HCT116 (cell line): ENCODE results near the gene PPP1R1B. TPM values are rescaled to one million over a fixed set of nuclear protein-coding genes. Genes with fewer than 3 reads are reported as not detected.

Experiments
- ATAC-seq: fragments of 200-7000 bp; cut with Tn5 transposase; 2 replicates; pipeline ENCODE4 v1.9.1; 2020; ENCODE audit warnings: mild to moderate bottlenecking, moderate library complexity
- BruUV-seq: library from RNA; stranded (reverse); fragments of 400-500 nt; replicated peaks from 2 replicates; lab custom pipeline; 2021; lab: Mats Ljungman, UMichigan
- CTCF ChIA-PET: fragments of 300-600 bp; sonication (Branson Sonifier 250); formaldehyde crosslinking; loops from one replicate; lab custom pipeline; 2021; ENCODE audit warnings: antibody characterized with exemption; lab: Charles Lee
- POLR2A ChIA-PET: fragments of 300-600, 350-600 bp; sonication (Branson Sonifier 250); formaldehyde crosslinking; loops from one replicate; lab custom pipeline; 2021; ENCODE audit warnings: antibody characterized with exemption; lab: Charles Lee
- RAD21 ChIA-PET, 2 experiments: fragments of 300-600 bp; sonication (Branson Sonifier 250); formaldehyde crosslinking; loops; one replicate each; lab custom pipeline; 2023; ENCODE audit warnings: low total read pairs in 2 of 2; ENCODE audit not compliant: uncharacterized antibody in 2 of 2, unreplicated experiment in 2 of 2, low non-redundant PET in 1 of 2; lab: Charles Lee
- DNase-seq: peaks from one replicate; pipeline ENCODE4 v3.0.0-alpha.2; 2010; ENCODE audit warnings: low read depth, low spot score
- H2AFZ ChIP-seq: fragments of 200-600 bp; shearing (Covaris generic), sonication (generic); 2 replicates; pipeline ENCODE4 v1.6.1; 2017; ENCODE audit warnings: low read depth, mixed run types, mixed read lengths, antibody characterized with exemption, low read length; ENCODE audit not compliant: poor library complexity, severe bottlenecking
- H3K27ac ChIP-seq: 2 replicates; pipeline ENCODE4 v1.5.1; 2012; ENCODE audit warnings: low read depth, low read length
- H3K27me3 ChIP-seq: fragments of 200-600 bp; sonication (generic); 2 replicates; pipeline ENCODE4 v1.6.1; 2016; ENCODE audit warnings: mixed run types, low read length, mixed read lengths; ENCODE audit not compliant: insufficient read depth
- H3K36me3 ChIP-seq, 2 experiments: fragments of 200-500 bp in 1 of 2; fragments of 200-600 bp in 1 of 2; sonication (Bioruptor generic) in 1 of 2; sonication (generic) in 1 of 2; 2 replicates each; pipeline versions ENCODE4 v1.5.1 to v1.6.1; 2014 to 2016; ENCODE audit warnings: low read length in 2 of 2, inconsistent platforms in 1 of 2, mixed read lengths in 1 of 2, mixed run types in 1 of 2; ENCODE audit not compliant: insufficient read depth in 2 of 2, control insufficient read depth in 1 of 2
- H3K4me1 ChIP-seq, 2 experiments: fragments of 200-600 bp in 1 of 2; sonication (generic) in 1 of 2; 2 replicates each; pipeline versions ENCODE4 v1.5.1 to v1.6.1; 2012 to 2017; ENCODE audit warnings: low read length in 2 of 2, inconsistent platforms in 1 of 2, mild to moderate bottlenecking in 1 of 2, mixed read lengths in 1 of 2, mixed run types in 1 of 2, moderate library complexity in 1 of 2; ENCODE audit not compliant: insufficient read depth in 2 of 2, control insufficient read depth in 1 of 2
- H3K4me2 ChIP-seq: fragments of 200-600 bp; sonication (generic); 2 replicates; pipeline ENCODE4 v1.6.1; 2017; ENCODE audit warnings: mixed run types, low read length, mixed read lengths
- H3K4me3 ChIP-seq, 2 experiments: fragments of 200-600 bp in 1 of 2; sonication (generic) in 1 of 2; replicated peaks in 1 of 2; 2 replicates each; pipeline ENCODE4 v1.5.1; 2011 to 2016; ENCODE audit warnings: low read length in 2 of 2, control low read depth in 1 of 2, low read depth in 1 of 2, mild to moderate bottlenecking in 1 of 2, mixed read lengths in 1 of 2, mixed run types in 1 of 2
- H3K79me2 ChIP-seq: fragments of 200-600 bp; sonication (generic); 2 replicates; pipeline ENCODE4 v1.6.1; 2017; ENCODE audit warnings: mild to moderate bottlenecking, mixed run types, low read length, moderate library complexity, mixed read lengths; ENCODE audit not compliant: insufficient read depth
- H3K9ac ChIP-seq: fragments of 200-600 bp; sonication (generic); 2 replicates; pipeline ENCODE4 v1.6.1; 2016; ENCODE audit warnings: low read length, mixed read lengths
- H3K9me2 ChIP-seq: fragments of 200-600 bp; sonication (generic), shearing (Covaris generic); 2 replicates; pipeline ENCODE4 v1.6.1; 2017; ENCODE audit warnings: mixed run types, mild to moderate bottlenecking, moderate library complexity; ENCODE audit not compliant: insufficient read depth
- H3K9me3 ChIP-seq, 2 experiments: fragments of 200-500 bp in 1 of 2; fragments of 200-600 bp in 1 of 2; sonication (Bioruptor generic) in 1 of 2; sonication (generic) in 1 of 2; 2 replicates each; pipeline ENCODE4 v1.6.1; 2014 to 2017; ENCODE audit warnings: low read length in 2 of 2, mixed read lengths in 2 of 2, inconsistent platforms in 1 of 2, low read depth in 1 of 2, mild to moderate bottlenecking in 1 of 2, mixed run types in 1 of 2, moderate library complexity in 1 of 2; ENCODE audit not compliant: control insufficient read depth in 1 of 2, insufficient read depth in 1 of 2
- H4K20me1 ChIP-seq: fragments of 200-600 bp; sonication (generic), shearing (Covaris generic); 2 replicates; pipeline ENCODE4 v1.6.1; 2017; ENCODE audit warnings: mixed run types, mild to moderate bottlenecking, moderate library complexity; ENCODE audit not compliant: insufficient read depth
- ATF3 ChIP-seq: IDR thresholded peaks from 2 replicates; pipeline ENCODE4 v1.6.1; 2012
- CBX3 ChIP-seq: IDR thresholded peaks from 2 replicates; pipeline ENCODE4 v1.6.1; 2012; ENCODE audit warnings: low read depth
- CEBPB ChIP-seq: IDR thresholded peaks from 2 replicates; pipeline ENCODE4 v1.6.1; 2012; ENCODE audit warnings: low read depth
- EZH2 ChIP-seq: fragments of 200-600 bp; sonication (generic); IDR thresholded peaks from 2 replicates; pipeline ENCODE4 v1.6.1; 2017; ENCODE audit warnings: antibody characterized with exemption, mixed run types
- EZH2phosphoT487 ChIP-seq: fragments of 200-600 bp; IDR thresholded peaks from 2 replicates; pipeline ENCODE4 v1.6.1; 2018; ENCODE audit warnings: antibody characterized with exemption, borderline replicate concordance
- JUND ChIP-seq: IDR thresholded peaks from 2 replicates; pipeline ENCODE4 v1.6.1; 2012
- MAX ChIP-seq: IDR thresholded peaks from 2 replicates; pipeline ENCODE4 v1.6.1; 2012
- POLR2AphosphoS5 ChIP-seq: IDR thresholded peaks from 2 replicates; pipeline ENCODE4 v1.6.1; 2011; ENCODE audit warnings: mild to moderate bottlenecking, low read depth, low read length, moderate library complexity
- SIN3A ChIP-seq: IDR thresholded peaks from 2 replicates; pipeline ENCODE4 v1.6.1; 2012; ENCODE audit warnings: low read depth
- SP1 ChIP-seq: IDR thresholded peaks from 2 replicates; pipeline ENCODE4 v1.6.1; 2012; ENCODE audit warnings: low read depth
- SRF ChIP-seq: IDR thresholded peaks from 2 replicates; pipeline ENCODE4 v1.6.1; 2012; ENCODE audit warnings: low read depth
- ZNF274 ChIP-seq: fragments of 200-500 bp; sonication (Bioruptor generic); IDR thresholded peaks from 2 replicates; pipeline ENCODE4 v1.6.1; 2014; ENCODE audit warnings: mild to moderate bottlenecking, low read depth, low read length, inconsistent platforms
- intact Hi-C: fragments of 100-400 bp; cut with micrococcal nuclease; formaldehyde crosslinking; loops from 2 replicates; pipeline ENCODE4 v1.10.0; 2022
- total RNA-seq: library from RNA; stranded (reverse); gene quantifications from one replicate; pipeline ENCODE4 v1.2.1, GENCODE V29; 2021; ENCODE audit not compliant: unreplicated experiment
- TF ChIP-seq, protein P1 (sequence below): IDR thresholded peaks from 2 replicates; pipeline ENCODE4 v1.6.1; 2012; ENCODE audit warnings: low read depth

The PPP1R1B gene
- total RNA-seq, 1 experiment from 2014 or later, result 0.49 TPM

DNA sequence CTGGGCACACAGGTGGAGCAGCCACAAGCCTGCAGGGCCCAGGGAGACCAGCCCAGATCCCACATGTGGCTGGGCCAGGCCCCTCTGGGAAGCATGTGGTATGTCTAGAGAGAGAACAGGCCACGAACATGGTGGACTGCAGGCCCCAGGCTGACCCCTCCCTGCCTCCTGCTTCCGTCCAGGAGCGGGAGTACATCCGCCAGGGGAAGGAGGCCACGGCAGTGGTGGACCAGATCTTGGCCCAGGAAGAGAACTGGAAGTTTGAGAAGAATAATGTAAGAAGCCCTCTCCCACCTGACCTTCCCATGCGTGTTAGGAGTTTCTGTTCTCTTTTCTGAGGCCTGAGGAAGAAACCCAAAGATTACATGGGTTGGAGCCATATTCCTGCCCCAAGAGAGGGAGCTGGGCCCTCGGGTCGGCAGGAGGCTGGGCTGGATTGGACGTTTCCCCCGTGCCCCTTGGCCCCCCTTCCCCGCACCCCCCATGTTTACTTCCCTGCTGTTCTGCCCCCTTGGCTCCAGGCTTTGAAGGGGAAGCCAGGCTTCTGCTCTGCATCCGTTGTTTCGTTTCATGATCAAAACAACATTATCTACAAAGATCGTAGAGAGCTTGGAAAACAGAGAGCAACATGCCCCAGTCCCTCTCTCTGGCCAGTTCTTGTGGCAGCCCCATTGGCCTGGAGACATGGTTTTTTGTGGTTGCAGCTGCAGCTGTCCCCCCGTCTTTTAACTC, 32.7 kb downstream of the PPP1R1B start:
- Histone ChIP-seq H3K79me2 (no peaks in the 10 kb centered on the region), H3K4me2 (no peak overlapping the region), H3K27ac (no peak overlapping the region), H3K4me3 (no peak overlapping the region), H3K9me2 (no peaks in the 10 kb centered on the region), H3K9ac (no peak overlapping the region), H2AFZ (no peak overlapping the region), H3K36me3 (peaks cover 2 to 5% of the 10 kb centered on the region in 2 experiments; a peak in 2 of 4 replicates), H3K9me3 (no peaks in the 10 kb centered on the region), H3K4me1 (peaks cover 19 to 23% of the 10 kb centered on the region in 2 experiments), H3K27me3 (no peaks in the 10 kb centered on the region), H4K20me1 (no peaks in the 10 kb centered on the region)
- TF ChIP-seq JUND (no peak), MAX (no peak), ZNF274 (no peak), ATF3 (no peak), EZH2phosphoT487 (no peak), SIN3A (no peak), SP1 (no peak), SRF (no peak), CBX3 (no peak), EZH2 (no peak), CEBPB (no peak), POLR2AphosphoS5 (no peak)
- TF ChIP-seq, protein P1, sequence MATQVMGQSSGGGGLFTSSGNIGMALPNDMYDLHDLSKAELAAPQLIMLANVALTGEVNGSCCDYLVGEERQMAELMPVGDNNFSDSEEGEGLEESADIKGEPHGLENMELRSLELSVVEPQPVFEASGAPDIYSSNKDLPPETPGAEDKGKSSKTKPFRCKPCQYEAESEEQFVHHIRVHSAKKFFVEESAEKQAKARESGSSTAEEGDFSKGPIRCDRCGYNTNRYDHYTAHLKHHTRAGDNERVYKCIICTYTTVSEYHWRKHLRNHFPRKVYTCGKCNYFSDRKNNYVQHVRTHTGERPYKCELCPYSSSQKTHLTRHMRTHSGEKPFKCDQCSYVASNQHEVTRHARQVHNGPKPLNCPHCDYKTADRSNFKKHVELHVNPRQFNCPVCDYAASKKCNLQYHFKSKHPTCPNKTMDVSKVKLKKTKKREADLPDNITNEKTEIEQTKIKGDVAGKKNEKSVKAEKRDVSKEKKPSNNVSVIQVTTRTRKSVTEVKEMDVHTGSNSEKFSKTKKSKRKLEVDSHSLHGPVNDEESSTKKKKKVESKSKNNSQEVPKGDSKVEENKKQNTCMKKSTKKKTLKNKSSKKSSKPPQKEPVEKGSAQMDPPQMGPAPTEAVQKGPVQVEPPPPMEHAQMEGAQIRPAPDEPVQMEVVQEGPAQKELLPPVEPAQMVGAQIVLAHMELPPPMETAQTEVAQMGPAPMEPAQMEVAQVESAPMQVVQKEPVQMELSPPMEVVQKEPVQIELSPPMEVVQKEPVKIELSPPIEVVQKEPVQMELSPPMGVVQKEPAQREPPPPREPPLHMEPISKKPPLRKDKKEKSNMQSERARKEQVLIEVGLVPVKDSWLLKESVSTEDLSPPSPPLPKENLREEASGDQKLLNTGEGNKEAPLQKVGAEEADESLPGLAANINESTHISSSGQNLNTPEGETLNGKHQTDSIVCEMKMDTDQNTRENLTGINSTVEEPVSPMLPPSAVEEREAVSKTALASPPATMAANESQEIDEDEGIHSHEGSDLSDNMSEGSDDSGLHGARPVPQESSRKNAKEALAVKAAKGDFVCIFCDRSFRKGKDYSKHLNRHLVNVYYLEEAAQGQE, result no peak
- ChIA-PET CTCF (no interaction called here), POLR2A (no interaction called here), RAD21 (no interaction called here)
- no peak for ATAC-seq
- DNase-seq, result no peak
- BruUV-seq, result no TSS peak
- intact Hi-C loops, result no loop called here
